ENCODE data around the gene BRMS1L.

- TF ChIP-seq, protein P1, sequence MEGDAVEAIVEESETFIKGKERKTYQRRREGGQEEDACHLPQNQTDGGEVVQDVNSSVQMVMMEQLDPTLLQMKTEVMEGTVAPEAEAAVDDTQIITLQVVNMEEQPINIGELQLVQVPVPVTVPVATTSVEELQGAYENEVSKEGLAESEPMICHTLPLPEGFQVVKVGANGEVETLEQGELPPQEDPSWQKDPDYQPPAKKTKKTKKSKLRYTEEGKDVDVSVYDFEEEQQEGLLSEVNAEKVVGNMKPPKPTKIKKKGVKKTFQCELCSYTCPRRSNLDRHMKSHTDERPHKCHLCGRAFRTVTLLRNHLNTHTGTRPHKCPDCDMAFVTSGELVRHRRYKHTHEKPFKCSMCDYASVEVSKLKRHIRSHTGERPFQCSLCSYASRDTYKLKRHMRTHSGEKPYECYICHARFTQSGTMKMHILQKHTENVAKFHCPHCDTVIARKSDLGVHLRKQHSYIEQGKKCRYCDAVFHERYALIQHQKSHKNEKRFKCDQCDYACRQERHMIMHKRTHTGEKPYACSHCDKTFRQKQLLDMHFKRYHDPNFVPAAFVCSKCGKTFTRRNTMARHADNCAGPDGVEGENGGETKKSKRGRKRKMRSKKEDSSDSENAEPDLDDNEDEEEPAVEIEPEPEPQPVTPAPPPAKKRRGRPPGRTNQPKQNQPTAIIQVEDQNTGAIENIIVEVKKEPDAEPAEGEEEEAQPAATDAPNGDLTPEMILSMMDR (IDR thresholded peaks at IDR 0.05; ENCODE audit: low read length): peak; percentile 93
- no peak for TF ChIP-seq EZH2 (IDR thresholded peaks at IDR 0.05; ENCODE audit: borderline replicate concordance, low read length)
Observed at GRCh38 chr14:35821564-35822411, 4.3 kb upstream of the BRMS1L start.
